ENCODE measurements around the gene KRT13.
A peak's percentile ranks its signal among the peaks of the same experiment; 100 is the strongest.

Gene KRT13
- total RNA-seq = 0 reads per million in 3 donors

DNA sequence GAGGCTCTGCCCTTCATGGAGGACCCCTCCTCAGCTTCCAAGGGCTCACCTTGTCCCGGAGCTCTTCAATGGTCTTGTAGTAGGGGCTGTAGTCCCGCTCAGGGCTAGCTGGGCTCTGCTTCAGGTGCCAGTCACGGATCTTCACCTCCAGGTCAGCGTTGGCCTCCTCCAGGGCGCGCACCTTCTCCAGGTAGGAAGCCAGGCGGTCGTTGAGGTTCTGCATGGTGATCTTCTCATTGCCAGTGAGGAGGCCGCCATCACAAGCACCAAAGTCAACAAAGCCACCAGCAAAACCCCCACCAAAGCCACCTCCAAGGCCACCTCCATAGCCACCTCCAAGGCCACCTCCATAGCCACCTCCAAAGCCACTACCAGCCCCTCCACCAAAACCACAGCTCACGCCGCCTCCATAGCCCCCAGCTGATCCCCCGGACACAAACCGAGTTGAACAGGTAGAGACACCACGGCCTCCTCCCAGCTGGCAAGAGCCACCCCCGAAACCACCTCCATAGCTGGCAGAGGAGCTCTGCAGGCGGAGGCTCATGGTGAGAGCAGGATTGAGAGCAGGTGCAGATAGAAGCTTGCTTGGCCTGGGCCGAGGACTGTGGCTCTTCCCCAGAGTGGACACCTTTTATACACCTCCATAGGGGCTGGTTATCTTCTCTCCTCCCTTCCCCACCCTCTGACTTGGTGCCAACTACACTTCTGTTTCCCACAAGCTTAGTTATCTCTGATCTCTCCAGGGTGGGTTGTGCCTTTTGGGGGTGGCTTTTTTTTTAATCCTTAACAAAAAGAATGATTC is at the start of gene KRT13:
Gene KRT13 (minus strand): TSS at position 606 of the 802 bp plus-strand sequence. CDS start 62 bp downstream, at position 544.
- Histone ChIP-seq H3K36me3 (ENCODE audit: control insufficient read depth, insufficient read depth, low read length) (no peaks in the 10 kb centered on the region), H3K9me3 (ENCODE audit: control insufficient read depth, low read length) (no peaks in the 10 kb centered on the region), H3K27ac (ENCODE audit: insufficient read depth, low read length, poor library complexity, severe bottlenecking) (no peak within 1 kb of the TSS)

DNA sequence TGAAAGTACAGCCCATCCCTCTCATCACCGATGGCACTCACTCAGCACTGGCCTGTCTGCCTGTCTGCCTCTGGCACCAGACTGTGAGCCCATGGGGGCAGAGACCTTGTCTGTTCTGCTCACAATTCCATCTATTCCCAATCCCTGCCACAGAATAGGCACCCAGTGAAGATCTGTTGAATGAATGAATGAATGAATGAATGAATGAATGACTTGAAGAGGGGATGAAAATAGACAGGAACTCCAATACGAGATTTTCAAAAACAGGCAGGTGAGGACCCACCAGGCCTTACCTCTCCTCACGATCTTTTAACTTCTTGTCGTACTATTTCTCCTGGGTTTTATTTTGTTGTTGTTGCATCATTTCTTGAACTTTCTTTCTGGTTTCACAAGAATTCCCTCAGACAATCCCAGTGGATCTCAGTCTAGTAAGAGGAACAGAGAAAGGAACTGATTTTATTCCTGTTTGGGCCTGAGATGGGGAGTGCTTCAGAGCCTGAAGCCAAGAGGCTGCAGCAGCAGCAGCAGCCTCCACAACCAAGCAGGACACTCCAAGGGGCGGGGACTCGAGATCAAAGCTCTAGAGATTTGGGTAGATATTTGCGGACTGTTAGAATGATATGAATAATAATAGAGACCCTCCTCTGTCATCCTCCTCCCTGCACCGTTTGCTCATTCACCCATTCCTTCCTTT is 48.7 kb upstream of the KRT13 start:
- H3K27ac ChIP-seq (ENCODE audit: insufficient read depth, low read length, poor library complexity, severe bottlenecking) = no peak overlapping the region
- peaks cover 5% of the 10 kb centered on the region for H3K4me1 ChIP-seq (ENCODE audit: control insufficient read depth, insufficient read depth, low read length, poor library complexity, severe bottlenecking)
- no peaks in the 10 kb centered on the region for H3K9me3 ChIP-seq (ENCODE audit: control insufficient read depth, low read length)
- peaks cover 5% of the 10 kb centered on the region for H3K27me3 ChIP-seq (replicated peaks; ENCODE audit: control insufficient read depth, insufficient read depth, low read length, poor library complexity, severe bottlenecking)
- no peak overlapping the region for H3K4me3 ChIP-seq (ENCODE audit: insufficient read depth, low read depth, low read length, poor library complexity, severe bottlenecking)
- H3K36me3 ChIP-seq (ENCODE audit: control insufficient read depth, insufficient read depth, low read length) = no peaks in the 10 kb centered on the region
- no peak for DNase-seq

More for the DNA sequence above, at the start of gene KRT13:
- no peaks in the 10 kb centered on the region for H3K27me3 ChIP-seq (replicated peaks; ENCODE audit: control insufficient read depth, insufficient read depth, low read length, poor library complexity, severe bottlenecking)
- no peaks in the 10 kb centered on the region for H3K4me1 ChIP-seq (ENCODE audit: control insufficient read depth, insufficient read depth, low read length, poor library complexity, severe bottlenecking)
- no peak within 1 kb of the TSS for H3K4me3 ChIP-seq (ENCODE audit: insufficient read depth, low read depth, low read length, poor library complexity, severe bottlenecking)
- no peak for DNase-seq

- DNase-seq = no peak
- H3K36me3 ChIP-seq (ENCODE audit: control insufficient read depth, insufficient read depth, low read length) = no peaks in the 10 kb centered on the region
- H3K4me3 ChIP-seq (ENCODE audit: insufficient read depth, low read depth, low read length, poor library complexity, severe bottlenecking) = no peak overlapping the region
- peaks cover 5% of the 10 kb centered on the region for H3K27me3 ChIP-seq (replicated peaks; ENCODE audit: control insufficient read depth, insufficient read depth, low read length, poor library complexity, severe bottlenecking)
- H3K9me3 ChIP-seq (ENCODE audit: control insufficient read depth, low read length) = no peaks in the 10 kb centered on the region
- H3K27ac ChIP-seq (ENCODE audit: insufficient read depth, low read length, poor library complexity, severe bottlenecking) = no peak overlapping the region
- H3K4me1 ChIP-seq (ENCODE audit: control insufficient read depth, insufficient read depth, low read length, poor library complexity, severe bottlenecking) = peaks cover 15% of the 10 kb centered on the region
Measured at GRCh38 chr17:41553176-41553575, 47.8 kb upstream of the KRT13 start.

GRCh38 chr17:41552455-41552854 is 47.0 kb upstream of the KRT13 start:
- H3K27me3 ChIP-seq (replicated peaks; ENCODE audit: control insufficient read depth, insufficient read depth, low read length, poor library complexity, severe bottlenecking) = peaks cover 5% of the 10 kb centered on the region
- H3K4me3 ChIP-seq (ENCODE audit: insufficient read depth, low read depth, low read length, poor library complexity, severe bottlenecking) = no peak overlapping the region
- no peaks in the 10 kb centered on the region for H3K9me3 ChIP-seq (ENCODE audit: control insufficient read depth, low read length)
- H3K4me1 ChIP-seq (ENCODE audit: control insufficient read depth, insufficient read depth, low read length, poor library complexity, severe bottlenecking) = peaks cover 16% of the 10 kb centered on the region
- H3K27ac ChIP-seq (ENCODE audit: insufficient read depth, low read length, poor library complexity, severe bottlenecking) = no peak overlapping the region
- H3K36me3 ChIP-seq (ENCODE audit: control insufficient read depth, insufficient read depth, low read length) = no peaks in the 10 kb centered on the region
- DNase-seq = no peak

- Histone ChIP-seq H3K27me3 (replicated peaks; ENCODE audit: control insufficient read depth, insufficient read depth, low read length, poor library complexity, severe bottlenecking) (peaks cover 5% of the 10 kb centered on the region), H3K9me3 (ENCODE audit: control insufficient read depth, low read length) (no peaks in the 10 kb centered on the region), H3K4me3 (ENCODE audit: insufficient read depth, low read depth, low read length, poor library complexity, severe bottlenecking) (no peak overlapping the region), H3K4me1 (ENCODE audit: control insufficient read depth, insufficient read depth, low read length, poor library complexity, severe bottlenecking) (peaks cover 16% of the 10 kb centered on the region), H3K36me3 (ENCODE audit: control insufficient read depth, insufficient read depth, low read length) (no peaks in the 10 kb centered on the region), H3K27ac (ENCODE audit: insufficient read depth, low read length, poor library complexity, severe bottlenecking) (no peak overlapping the region)
- DNase-seq = no peak
Measured at GRCh38 chr17:41551365-41551764, 46.0 kb upstream of the KRT13 start.

- Histone ChIP-seq H3K27ac (ENCODE audit: insufficient read depth, low read length, poor library complexity, severe bottlenecking) (no peak overlapping the region), H3K9me3 (ENCODE audit: control insufficient read depth, low read length) (no peaks in the 10 kb centered on the region), H3K27me3 (replicated peaks; ENCODE audit: control insufficient read depth, insufficient read depth, low read length, poor library complexity, severe bottlenecking) (no peaks in the 10 kb centered on the region), H3K4me3 (ENCODE audit: insufficient read depth, low read depth, low read length, poor library complexity, severe bottlenecking) (no peak overlapping the region), H3K4me1 (ENCODE audit: control insufficient read depth, insufficient read depth, low read length, poor library complexity, severe bottlenecking) (peaks cover 16% of the 10 kb centered on the region), H3K36me3 (ENCODE audit: control insufficient read depth, insufficient read depth, low read length) (no peaks in the 10 kb centered on the region)
- no peak for DNase-seq
Measured at GRCh38 chr17:41549596-41550039, 44.2 kb upstream of the KRT13 start.

DNA sequence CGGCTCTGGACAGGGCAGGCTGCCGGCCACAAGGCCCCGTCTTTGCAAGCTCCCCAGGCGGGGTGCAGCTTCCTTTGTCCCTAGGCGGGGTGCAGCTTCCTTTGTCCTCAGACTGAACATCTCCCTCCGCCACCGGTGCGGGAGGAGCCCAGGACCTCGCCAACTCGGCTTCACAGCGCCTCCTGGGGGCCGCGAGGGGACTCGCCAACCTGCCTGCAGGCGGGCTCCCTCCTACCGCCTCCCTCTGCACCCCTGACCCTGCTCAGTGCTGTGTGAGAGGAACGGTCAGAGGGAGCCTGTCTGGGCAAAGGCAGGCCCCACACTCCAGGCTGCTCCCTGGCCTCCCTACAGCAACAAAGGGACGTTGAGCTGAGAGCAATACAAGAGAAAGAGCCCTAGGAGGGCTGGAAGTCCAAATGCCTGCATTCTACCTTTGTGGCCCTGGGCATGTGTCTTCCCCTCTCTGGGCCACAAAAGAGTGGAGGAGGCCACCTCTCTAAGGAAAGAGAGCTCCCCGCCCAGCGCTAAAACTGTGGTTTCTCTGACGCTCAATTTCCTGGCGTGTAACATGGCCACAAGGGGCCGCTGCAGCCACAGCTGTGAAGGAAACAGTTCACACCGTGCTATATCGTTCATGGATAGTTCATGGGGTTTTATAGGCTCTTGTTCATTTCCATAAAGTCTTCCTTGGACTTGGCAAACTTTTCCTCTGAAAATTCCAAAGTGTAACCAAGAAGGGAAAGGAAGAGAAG is 43.6 kb upstream of the KRT13 start:
- DNase-seq = peak; percentile 67 to 73 (median 67)
- H3K36me3 ChIP-seq (ENCODE audit: control insufficient read depth, insufficient read depth, low read length) = no peaks in the 10 kb centered on the region
- H3K4me1 ChIP-seq (ENCODE audit: control insufficient read depth, insufficient read depth, low read length, poor library complexity, severe bottlenecking) = peaks cover 16% of the 10 kb centered on the region
- H3K27ac ChIP-seq (ENCODE audit: insufficient read depth, low read length, poor library complexity, severe bottlenecking) = no peak overlapping the region
- H3K9me3 ChIP-seq (ENCODE audit: control insufficient read depth, low read length) = no peaks in the 10 kb centered on the region
- H3K4me3 ChIP-seq (ENCODE audit: insufficient read depth, low read depth, low read length, poor library complexity, severe bottlenecking) = peak overlapping the region; percentile 30
- no peaks in the 10 kb centered on the region for H3K27me3 ChIP-seq (replicated peaks; ENCODE audit: control insufficient read depth, insufficient read depth, low read length, poor library complexity, severe bottlenecking)

GRCh38 chr17:41547921-41548843 is 42.8 kb upstream of the KRT13 start:
- no peak for DNase-seq
- no peaks in the 10 kb centered on the region for H3K27me3 ChIP-seq (replicated peaks; ENCODE audit: control insufficient read depth, insufficient read depth, low read length, poor library complexity, severe bottlenecking)
- no peaks in the 10 kb centered on the region for H3K9me3 ChIP-seq (ENCODE audit: control insufficient read depth, low read length)
- H3K27ac ChIP-seq (ENCODE audit: insufficient read depth, low read length, poor library complexity, severe bottlenecking) = no peak overlapping the region
- no peaks in the 10 kb centered on the region for H3K36me3 ChIP-seq (ENCODE audit: control insufficient read depth, insufficient read depth, low read length)
- peak overlapping the region; percentile 30 for H3K4me3 ChIP-seq (ENCODE audit: insufficient read depth, low read depth, low read length, poor library complexity, severe bottlenecking)
- peaks cover 16% of the 10 kb centered on the region for H3K4me1 ChIP-seq (ENCODE audit: control insufficient read depth, insufficient read depth, low read length, poor library complexity, severe bottlenecking)

- no peak overlapping the region for H3K4me3 ChIP-seq (ENCODE audit: insufficient read depth, low read depth, low read length, poor library complexity, severe bottlenecking)
- no peaks in the 10 kb centered on the region for H3K36me3 ChIP-seq (ENCODE audit: control insufficient read depth, insufficient read depth, low read length)
- H3K27me3 ChIP-seq (replicated peaks; ENCODE audit: control insufficient read depth, insufficient read depth, low read length, poor library complexity, severe bottlenecking) = no peaks in the 10 kb centered on the region
- no peaks in the 10 kb centered on the region for H3K9me3 ChIP-seq (ENCODE audit: control insufficient read depth, low read length)
- H3K27ac ChIP-seq (ENCODE audit: insufficient read depth, low read length, poor library complexity, severe bottlenecking) = no peak overlapping the region
- DNase-seq = no peak
- H3K4me1 ChIP-seq (ENCODE audit: control insufficient read depth, insufficient read depth, low read length, poor library complexity, severe bottlenecking) = peaks cover 16% of the 10 kb centered on the region
Measured at GRCh38 chr17:41547378-41547841, 42.0 kb upstream of the KRT13 start.

Data from effector memory CD4-positive, alpha-beta T cell (primary cell).